ENCODE results near the gene MAGI2. TPM values are rescaled to one million over a fixed set of nuclear protein-coding genes. Genes with fewer than 3 reads are reported as not detected.

Gene MAGI2
- total RNA-seq, 6 experiments from 2014 or later: 1.2 to 4.0 (median 2.4) TPM

- no peak for ATAC-seq
- no peak for DNase-seq
- Histone ChIP-seq H3K27ac (no peak overlapping the region), H3K27me3 (no peaks in the 10 kb centered on the region), H3K36me3 (no peaks in the 10 kb centered on the region), H3K4me1 (no peaks in the 10 kb centered on the region), H3K4me3 (no peak overlapping the region), H3K9me3 (no peaks in the 10 kb centered on the region)
- TF ChIP-seq CTCF (IDR thresholded peaks at IDR 0.05) (no peak), POLR2A (IDR thresholded peaks at IDR 0.05) (no peak)
- intact Hi-C loops (cut with DNase I): no loop called here
Measured at GRCh38 chr7:78912781-78913180, 540.7 kb downstream of the MAGI2 start.

- ATAC-seq (no peak), DNase-seq (no peak)
- TF ChIP-seq CTCF (IDR thresholded peaks at IDR 0.05) (no peak), POLR2A (IDR thresholded peaks at IDR 0.05) (no peak)
- Histone ChIP-seq H3K27ac (no peak overlapping the region), H3K36me3 (no peaks in the 10 kb centered on the region), H3K4me3 (no peak overlapping the region), H3K4me1 (no peaks in the 10 kb centered on the region), H3K27me3 (no peaks in the 10 kb centered on the region), H3K9me3 (no peaks in the 10 kb centered on the region)
- WGBS (ENCODE audit: insufficient coverage, low coverage, low lambda C conversion rate, missing lambda C conversion rate): 57% methylated on average over 1 of the region's 1 CpG
- intact Hi-C loops (cut with DNase I): no loop called here
Measured at GRCh38 chr7:78906735-78907134, 546.7 kb downstream of the MAGI2 start.

GRCh38 chr7:78905436-78905835 lies 548.0 kb downstream of the MAGI2 start:
- Histone ChIP-seq H3K9me3 (no peaks in the 10 kb centered on the region), H3K4me3 (no peak overlapping the region), H3K27ac (no peak overlapping the region), H3K4me1 (no peaks in the 10 kb centered on the region), H3K27me3 (no peaks in the 10 kb centered on the region), H3K36me3 (no peaks in the 10 kb centered on the region)
- ATAC-seq (no peak), DNase-seq (no peak)
- TF ChIP-seq POLR2A (IDR thresholded peaks at IDR 0.05) (no peak), CTCF (IDR thresholded peaks at IDR 0.05) (no peak)
- intact Hi-C loops (cut with DNase I): no loop called here

- 75% methylated on average over 2 of the region's 2 CpGs for WGBS (ENCODE audit: insufficient coverage, low coverage, low lambda C conversion rate, missing lambda C conversion rate)
- intact Hi-C loops (cut with DNase I): no loop called here
Measured at GRCh38 chr7:78904983-78905382, 548.5 kb downstream of the MAGI2 start.

More at GRCh38 chr7:78904983-78905382, 548.5 kb downstream of the MAGI2 start:
- no peak for DNase-seq
- H3K4me1 ChIP-seq: no peaks in the 10 kb centered on the region
- no peak for ATAC-seq
- no peak overlapping the region for H3K4me3 ChIP-seq
- H3K36me3 ChIP-seq: no peaks in the 10 kb centered on the region
- H3K27ac ChIP-seq: no peak overlapping the region
- no peak for TF ChIP-seq POLR2A (IDR thresholded peaks at IDR 0.05)
- no peak for TF ChIP-seq CTCF (IDR thresholded peaks at IDR 0.05)
- H3K27me3 ChIP-seq: no peaks in the 10 kb centered on the region
- no peaks in the 10 kb centered on the region for H3K9me3 ChIP-seq
